IPS-15b (cell line): ENCODE results near the gene REXO4.

ENCODE experiments used
- H3K27me3 ChIP-seq: one replicate; pipeline ENCODE4 v1.6.1; 2013; ENCODE audit warnings: low read length; ENCODE audit not compliant: control insufficient read depth, insufficient read depth
- H3K36me3 ChIP-seq: one replicate; pipeline ENCODE4 v1.6.1; 2013; ENCODE audit warnings: low read length; ENCODE audit not compliant: control insufficient read depth, insufficient read depth
- H3K4me1 ChIP-seq: one replicate; pipeline ENCODE4 v1.6.1; 2013; ENCODE audit warnings: mild to moderate bottlenecking, low read length; ENCODE audit not compliant: control insufficient read depth, insufficient read depth
- H3K4me3 ChIP-seq: one replicate; pipeline ENCODE4 v1.5.1; 2013; ENCODE audit warnings: low read depth, low read length
- H3K9ac ChIP-seq: one replicate; pipeline ENCODE4 v1.6.1; 2013; ENCODE audit warnings: low read depth, mild to moderate bottlenecking, low read length
- H3K9me3 ChIP-seq: one replicate; pipeline ENCODE4 v1.6.1; 2013; ENCODE audit warnings: mild to moderate bottlenecking, low read length; ENCODE audit not compliant: control insufficient read depth, insufficient read depth

The REXO4 gene

GRCh38 chr9:133406480-133407307 is 11.1 kb downstream of the REXO4 start:
- H3K9ac ChIP-seq = no peak overlapping the region
- peaks cover 41% of the 10 kb centered on the region for H3K36me3 ChIP-seq

GRCh38 chr9:133405508-133406438 is 12.0 kb downstream of the REXO4 start:
- Histone ChIP-seq H3K9ac (no peak overlapping the region), H3K27me3 (no peaks in the 10 kb centered on the region), H3K9me3 (no peaks in the 10 kb centered on the region), H3K4me1 (no peaks in the 10 kb centered on the region), H3K4me3 (no peak overlapping the region), H3K36me3 (peaks cover 36% of the 10 kb centered on the region)

More at GRCh38 chr9:133406480-133407307, 11.1 kb downstream of the REXO4 start:
- Histone ChIP-seq H3K4me3 (no peak overlapping the region), H3K27me3 (no peaks in the 10 kb centered on the region), H3K9me3 (no peaks in the 10 kb centered on the region), H3K4me1 (no peaks in the 10 kb centered on the region)

- Histone ChIP-seq H3K4me3 (no peak overlapping the region), H3K4me1 (no peaks in the 10 kb centered on the region), H3K9me3 (no peaks in the 10 kb centered on the region), H3K9ac (no peak overlapping the region), H3K27me3 (no peaks in the 10 kb centered on the region), H3K36me3 (peaks cover 25% of the 10 kb centered on the region)
Measured at GRCh38 chr9:133404454-133405002, 13.3 kb downstream of the REXO4 start.

- Histone ChIP-seq H3K4me3 (no peak overlapping the region), H3K9me3 (no peaks in the 10 kb centered on the region), H3K4me1 (no peaks in the 10 kb centered on the region), H3K9ac (no peak overlapping the region), H3K36me3 (peaks cover 24% of the 10 kb centered on the region), H3K27me3 (no peaks in the 10 kb centered on the region)
Measured at GRCh38 chr9:133403766-133404453, 13.9 kb downstream of the REXO4 start.

- H3K36me3 ChIP-seq = peaks cover 21% of the 10 kb centered on the region
- H3K4me1 ChIP-seq = no peaks in the 10 kb centered on the region
- H3K9me3 ChIP-seq = no peaks in the 10 kb centered on the region
- H3K27me3 ChIP-seq = no peaks in the 10 kb centered on the region
- H3K9ac ChIP-seq = no peak overlapping the region
- H3K4me3 ChIP-seq = no peak overlapping the region
Measured at GRCh38 chr9:133402689-133403088, 15.1 kb downstream of the REXO4 start.

GRCh38 chr9:133401588-133401987 is 16.2 kb downstream of the REXO4 start:
- H3K4me3 ChIP-seq = no peak overlapping the region
- no peaks in the 10 kb centered on the region for H3K4me1 ChIP-seq
- H3K9ac ChIP-seq = no peak overlapping the region
- H3K36me3 ChIP-seq = peaks cover 12% of the 10 kb centered on the region
- no peaks in the 10 kb centered on the region for H3K9me3 ChIP-seq
- no peaks in the 10 kb centered on the region for H3K27me3 ChIP-seq

- no peaks in the 10 kb centered on the region for H3K9me3 ChIP-seq
- no peak overlapping the region for H3K4me3 ChIP-seq
- no peaks in the 10 kb centered on the region for H3K4me1 ChIP-seq
- no peaks in the 10 kb centered on the region for H3K36me3 ChIP-seq
- no peaks in the 10 kb centered on the region for H3K27me3 ChIP-seq
- H3K9ac ChIP-seq = no peak overlapping the region
Measured at GRCh38 chr9:133400292-133400691, 17.5 kb downstream of the REXO4 start.

- H3K9me3 ChIP-seq = no peaks in the 10 kb centered on the region
- H3K9ac ChIP-seq = no peak overlapping the region
- H3K27me3 ChIP-seq = no peaks in the 10 kb centered on the region
- H3K4me3 ChIP-seq = no peak overlapping the region
- H3K36me3 ChIP-seq = no peaks in the 10 kb centered on the region
- H3K4me1 ChIP-seq = no peaks in the 10 kb centered on the region
Measured at GRCh38 chr9:133397895-133398294, 19.9 kb downstream of the REXO4 start.

GRCh38 chr9:133397370-133397769 is 20.4 kb downstream of the REXO4 start:
- no peak overlapping the region for H3K9ac ChIP-seq
- H3K27me3 ChIP-seq = no peaks in the 10 kb centered on the region
- no peak overlapping the region for H3K4me3 ChIP-seq
- no peaks in the 10 kb centered on the region for H3K4me1 ChIP-seq
- H3K9me3 ChIP-seq = no peaks in the 10 kb centered on the region
- H3K36me3 ChIP-seq = no peaks in the 10 kb centered on the region

GRCh38 chr9:133396952-133397351 is 20.9 kb downstream of the REXO4 start:
- H3K27me3 ChIP-seq = no peaks in the 10 kb centered on the region
- H3K4me1 ChIP-seq = no peaks in the 10 kb centered on the region
- no peaks in the 10 kb centered on the region for H3K36me3 ChIP-seq
- no peak overlapping the region for H3K4me3 ChIP-seq
- H3K9me3 ChIP-seq = no peaks in the 10 kb centered on the region
- no peak overlapping the region for H3K9ac ChIP-seq

GRCh38 chr9:133394687-133395271 is 23.0 kb downstream of the REXO4 start:
- H3K4me3 ChIP-seq = no peak overlapping the region
- H3K36me3 ChIP-seq = no peaks in the 10 kb centered on the region
- H3K4me1 ChIP-seq = no peaks in the 10 kb centered on the region
- no peaks in the 10 kb centered on the region for H3K9me3 ChIP-seq
- H3K27me3 ChIP-seq = no peaks in the 10 kb centered on the region
- H3K9ac ChIP-seq = no peak overlapping the region
